Activated naive CD8-positive, alpha-beta T cell treated with anti-CD3 and anti-CD28 coated beads for 36 hours (primary cell): Measurements from ENCODE around the gene CFB. TPM values are rescaled to one million over a fixed set of nuclear protein-coding genes. Genes with fewer than 3 reads are reported as not detected.
"Not testable (repeated sequence)": the region's sequence is repeated elsewhere in the genome, so short reads cannot be mapped to it uniquely, and the experiment has no call there.

Experiments used
- DNase-seq: peaks from one replicate; pipeline ENCODE4 v3.0.0; 2021
- H3K27ac Mint-ChIP-seq: one replicate; pipeline ENCODE4 v1.8.0; 2022; ENCODE audit warnings: mild to moderate bottlenecking, moderate library complexity, mixed read lengths
- H3K27me3 Mint-ChIP-seq: one replicate; pipeline ENCODE4 v1.8.0; 2022; ENCODE audit warnings: mild to moderate bottlenecking, mixed read lengths
- H3K36me3 Mint-ChIP-seq: one replicate; pipeline ENCODE4 v1.8.0; 2021; ENCODE audit warnings: mild to moderate bottlenecking, mixed read lengths
- H3K4me1 Mint-ChIP-seq: one replicate; pipeline ENCODE4 v1.8.0; 2021; ENCODE audit warnings: mixed read lengths
- H3K4me3 Mint-ChIP-seq: one replicate; pipeline ENCODE4 v1.8.0; 2022; ENCODE audit warnings: mild to moderate bottlenecking, moderate library complexity, mixed read lengths
- H3K9me3 Mint-ChIP-seq: one replicate; pipeline ENCODE4 v1.8.0; 2022; ENCODE audit warnings: mixed read lengths
- total RNA-seq, 2 experiments: library from RNA; stranded (reverse); gene quantifications; one replicate each; pipeline ENCODE4 v1.2.3, GENCODE V29; 2021

CFB gene
- total RNA-seq, 2 experiments from 2014 or later, result 0.52 to 0.82 TPM

GRCh38 chr6:31906727-31907126 lies 39.2 kb upstream of the CFB start:
- not testable (repeated sequence) for H3K4me3 Mint-ChIP-seq, H3K27me3 Mint-ChIP-seq, DNase-seq, H3K27ac Mint-ChIP-seq, H3K9me3 Mint-ChIP-seq, H3K36me3 Mint-ChIP-seq
- H3K4me1 Mint-ChIP-seq, result peaks cover 10% of the 10 kb centered on the region

- Mint-ChIP-seq H3K4me3 (no peak overlapping the region), H3K36me3 (no peaks in the 10 kb centered on the region), H3K27ac (no peak overlapping the region), H3K27me3 (peaks cover 12% of the 10 kb centered on the region), H3K9me3 (no peaks in the 10 kb centered on the region), H3K4me1 (peaks cover 10% of the 10 kb centered on the region)
- no peak for DNase-seq
Observed at GRCh38 chr6:31907158-31907813, 38.6 kb upstream of the CFB start.

- not testable (repeated sequence) for DNase-seq, H3K36me3 Mint-ChIP-seq, H3K4me3 Mint-ChIP-seq, H3K27ac Mint-ChIP-seq, H3K9me3 Mint-ChIP-seq, H3K4me1 Mint-ChIP-seq
- H3K27me3 Mint-ChIP-seq, result peaks cover 11% of the 10 kb centered on the region
Observed at GRCh38 chr6:31908255-31908654, 37.6 kb upstream of the CFB start.

GRCh38 chr6:31908791-31909190 lies 37.1 kb upstream of the CFB start:
- H3K27me3 Mint-ChIP-seq, result peaks cover 11% of the 10 kb centered on the region
- no peak for DNase-seq
- peaks cover 3% of the 10 kb centered on the region for H3K4me1 Mint-ChIP-seq
- no peaks in the 10 kb centered on the region for H3K36me3 Mint-ChIP-seq
- H3K4me3 Mint-ChIP-seq, result no peak overlapping the region
- H3K27ac Mint-ChIP-seq, result no peak overlapping the region
- no peaks in the 10 kb centered on the region for H3K9me3 Mint-ChIP-seq

GRCh38 chr6:31909298-31909697 lies 36.6 kb upstream of the CFB start:
- not testable (repeated sequence) for H3K4me3 Mint-ChIP-seq, H3K4me1 Mint-ChIP-seq, DNase-seq, H3K9me3 Mint-ChIP-seq, H3K36me3 Mint-ChIP-seq, H3K27ac Mint-ChIP-seq
- H3K27me3 Mint-ChIP-seq, result peaks cover 11% of the 10 kb centered on the region

- Mint-ChIP-seq H3K4me3 (no peak overlapping the region), H3K27me3 (peaks cover 11% of the 10 kb centered on the region), H3K4me1 (peaks cover 3% of the 10 kb centered on the region), H3K27ac (no peak overlapping the region), H3K36me3 (no peaks in the 10 kb centered on the region), H3K9me3 (no peaks in the 10 kb centered on the region)
- no peak for DNase-seq
Observed at GRCh38 chr6:31911826-31912585, 33.9 kb upstream of the CFB start.

GRCh38 chr6:31915351-31915750 lies 30.5 kb upstream of the CFB start:
- Mint-ChIP-seq H3K27me3 (peaks cover 7% of the 10 kb centered on the region), H3K36me3 (no peaks in the 10 kb centered on the region)

GRCh38 chr6:31915756-31916155 lies 30.1 kb upstream of the CFB start:
- Mint-ChIP-seq H3K4me3 (no peak overlapping the region), H3K27ac (no peak overlapping the region), H3K27me3 (peaks cover 7% of the 10 kb centered on the region), H3K36me3 (no peaks in the 10 kb centered on the region), H3K9me3 (no peaks in the 10 kb centered on the region), H3K4me1 (no peaks in the 10 kb centered on the region)
- DNase-seq, result no peak

More at GRCh38 chr6:31915351-31915750, 30.5 kb upstream of the CFB start:
- H3K4me1 Mint-ChIP-seq, result peaks cover under 1% of the 10 kb centered on the region
- H3K27ac Mint-ChIP-seq, result no peak overlapping the region
- no peak overlapping the region for H3K4me3 Mint-ChIP-seq
- no peaks in the 10 kb centered on the region for H3K9me3 Mint-ChIP-seq
- no peak for DNase-seq

GRCh38 chr6:31918069-31918720 lies 27.7 kb upstream of the CFB start:
- H3K36me3 Mint-ChIP-seq, result no peaks in the 10 kb centered on the region
- no peaks in the 10 kb centered on the region for H3K27me3 Mint-ChIP-seq
- no peaks in the 10 kb centered on the region for H3K9me3 Mint-ChIP-seq
- no peak overlapping the region for H3K4me3 Mint-ChIP-seq
- no peaks in the 10 kb centered on the region for H3K4me1 Mint-ChIP-seq
- H3K27ac Mint-ChIP-seq, result no peak overlapping the region
- DNase-seq, result no peak

GRCh38 chr6:31919624-31920303 lies 26.1 kb upstream of the CFB start:
- H3K4me1 Mint-ChIP-seq, result no peaks in the 10 kb centered on the region
- no peaks in the 10 kb centered on the region for H3K27me3 Mint-ChIP-seq
- H3K9me3 Mint-ChIP-seq, result no peaks in the 10 kb centered on the region
- no peak for DNase-seq
- no peak overlapping the region for H3K4me3 Mint-ChIP-seq
- H3K27ac Mint-ChIP-seq, result no peak overlapping the region
- no peaks in the 10 kb centered on the region for H3K36me3 Mint-ChIP-seq

- H3K4me1 Mint-ChIP-seq, result peaks cover 2% of the 10 kb centered on the region
- no peaks in the 10 kb centered on the region for H3K9me3 Mint-ChIP-seq
- no peak overlapping the region for H3K27ac Mint-ChIP-seq
- no peak for DNase-seq
- H3K27me3 Mint-ChIP-seq, result no peaks in the 10 kb centered on the region
- no peaks in the 10 kb centered on the region for H3K36me3 Mint-ChIP-seq
- H3K4me3 Mint-ChIP-seq, result no peak overlapping the region
Observed at GRCh38 chr6:31920811-31921210, 25.1 kb upstream of the CFB start.

- H3K4me1 Mint-ChIP-seq, result peaks cover 2% of the 10 kb centered on the region
- no peaks in the 10 kb centered on the region for H3K9me3 Mint-ChIP-seq
Observed at GRCh38 chr6:31922942-31923341, 23.0 kb upstream of the CFB start.

GRCh38 chr6:31927242-31927862 lies 18.5 kb upstream of the CFB start, which contains the start of gene C2:
Gene C2 (plus strand): TSS chr6:31927717. CDS start chr6:31927753, 36 bp downstream.
- no peak for DNase-seq
- H3K27ac Mint-ChIP-seq, result no peak within 1 kb of the TSS
- no peaks in the 10 kb centered on the region for H3K36me3 Mint-ChIP-seq
- no peaks in the 10 kb centered on the region for H3K9me3 Mint-ChIP-seq
- peaks cover 2% of the 10 kb centered on the region for H3K4me1 Mint-ChIP-seq
- no peak within 1 kb of the TSS for H3K4me3 Mint-ChIP-seq
- no peaks in the 10 kb centered on the region for H3K27me3 Mint-ChIP-seq

More at GRCh38 chr6:31922942-31923341, 23.0 kb upstream of the CFB start:
- Mint-ChIP-seq H3K27me3 (no peaks in the 10 kb centered on the region), H3K4me3 (no peak overlapping the region), H3K36me3 (no peaks in the 10 kb centered on the region), H3K27ac (no peak overlapping the region)
- DNase-seq, result no peak

GRCh38 chr6:31927863-31928671 lies 17.8 kb upstream of the CFB start:
- no peaks in the 10 kb centered on the region for H3K27me3 Mint-ChIP-seq
- no peaks in the 10 kb centered on the region for H3K36me3 Mint-ChIP-seq
- H3K27ac Mint-ChIP-seq, result no peak overlapping the region
- no peaks in the 10 kb centered on the region for H3K9me3 Mint-ChIP-seq
- H3K4me1 Mint-ChIP-seq, result peaks cover 2% of the 10 kb centered on the region
- H3K4me3 Mint-ChIP-seq, result no peak overlapping the region
- no peak for DNase-seq
